Heart left ventricle (tissue), 13 donors: ENCODE measurements around the gene MAK.

Experiments
- CTCF ChIP-seq, 12 donors: fragments of 200-600 bp; sonication (generic) in 4 of 12; IDR thresholded peaks; one replicate each; pipeline versions ENCODE4 v1.5.0 to v1.8.0; 2018 to 2022; ENCODE audit warnings: antibody characterized with exemption in 12 of 12, mild to moderate bottlenecking in 5 of 12
- POLR2A ChIP-seq, 2 donors: fragments of 450-650 bp; IDR thresholded peaks; one replicate each; pipeline ENCODE4 v1.6.1; 2017; ENCODE audit warnings: antibody characterized with exemption in 2 of 2, mild to moderate bottlenecking in 2 of 2, moderate library complexity in 2 of 2
- donor health status: ischemic (EF 13 %, LVEDD 7.1; RV severe dilation, severe dysfunction).
- donor health status: DM: no; HTN: yes; CAD: no.
- donor health status: DM: no; HTN: no; CAD: no.
- donor health status: ischemic (EF 25% LVEDD 6.9; RV normal size, moderate dysfunction).
- donor health status: ischemic (EF 25% LVEDD 5.7; RV mildly dilated, moderate dysfunction).
- donor health status: ischemic (EF 35%, LVEDD 5.7; RV mildly dilated, moderate dysfunction).
- donor health status: nonischemic (EF 11% LVEDD 7.7; RV severe dilation, severe dysfunction).
- donor health status: DM: yes; HTN: yes; CAD: no.
- donor health status: PGD.
- donor health status: ischemic (EF 29% LVEDD 5.4; RV normal size, mild dysfunction).
- donor health status: nonischemic (EF 23%, LVEDD 6.1; RV moderate dilation, normal function).

- no peak for TF ChIP-seq POLR2A (IDR thresholded peaks at IDR 0.05)
- TF ChIP-seq CTCF (IDR thresholded peaks at IDR 0.05), result no peak
Observed at GRCh38 chr6:10867952-10868351, 29.6 kb upstream of the MAK start.
